CD4-positive, alpha-beta memory T cell (primary cell): ENCODE results near the gene WDR27. TPM values are rescaled to one million over a fixed set of nuclear protein-coding genes. Genes with fewer than 3 reads are reported as not detected.

ENCODE experiments used
- CTCF ChIA-PET: fragments of 350-600 bp; sonication (Branson Sonifier 250); formaldehyde crosslinking; loops from one replicate; lab custom pipeline; 2021; ENCODE audit warnings: inconsistent platforms; ENCODE audit not compliant: partially characterized antibody; lab: Charles Lee
- POLR2A ChIA-PET: fragments of 350-600 bp; sonication (Branson Sonifier 250); formaldehyde crosslinking; loops from one replicate; lab custom pipeline; 2021; ENCODE audit not compliant: partially characterized antibody; lab: Charles Lee
- DNase-seq, 5 donors: peaks; one replicate each; pipeline versions ENCODE4 v3.0.0 to v3.0.0-alpha.2; 2020 to 2022; ENCODE audit warnings: mixed read lengths in 1 of 5
- H3K27ac ChIP-seq: one replicate; pipeline ENCODE4 v1.7.0; 2013; ENCODE audit warnings: low read depth, low read length
- H3K27me3 ChIP-seq: 2 replicates; pipeline ENCODE4 v1.7.0; 2013; ENCODE audit warnings: mild to moderate bottlenecking, low read length, moderate library complexity; ENCODE audit not compliant: insufficient read depth
- H3K36me3 ChIP-seq: 2 replicates; pipeline ENCODE4 v1.7.0; 2013; ENCODE audit warnings: mild to moderate bottlenecking, low read length, moderate library complexity; ENCODE audit not compliant: insufficient read depth
- H3K4me1 ChIP-seq: 2 replicates; pipeline ENCODE4 v1.7.0; 2013; ENCODE audit warnings: mild to moderate bottlenecking, low read length, moderate library complexity; ENCODE audit not compliant: insufficient read depth
- H3K4me3 ChIP-seq, 2 donors: one replicate each; pipeline ENCODE4 v1.7.0; 2013; ENCODE audit warnings: low read length in 2 of 2, mild to moderate bottlenecking in 1 of 2
- H3K9me3 ChIP-seq, 2 donors: one replicate each; pipeline ENCODE4 v1.7.0; 2013; ENCODE audit warnings: low read length in 2 of 2, control low read depth in 1 of 2; ENCODE audit not compliant: control insufficient read depth in 1 of 2
- H3K27ac Mint-ChIP-seq, 7 donors: one replicate each; pipeline ENCODE4 v1.8.0; 2020 to 2021; ENCODE audit warnings: mixed read lengths in 7 of 7, mild to moderate bottlenecking in 6 of 7, inconsistent platforms in 3 of 7, moderate library complexity in 3 of 7
- H3K27me3 Mint-ChIP-seq, 2 donors: one replicate each; pipeline ENCODE4 v1.8.0; 2020 to 2021; ENCODE audit warnings: mixed read lengths in 2 of 2
- H3K36me3 Mint-ChIP-seq, 2 donors: one replicate each; pipeline ENCODE4 v1.8.0; 2020 to 2021; ENCODE audit warnings: mixed read lengths in 2 of 2, inconsistent platforms in 1 of 2, mild to moderate bottlenecking in 1 of 2
- H3K4me1 Mint-ChIP-seq, 4 donors: one replicate each; pipeline ENCODE4 v1.8.0; 2020 to 2021; ENCODE audit warnings: mixed read lengths in 4 of 4, mild to moderate bottlenecking in 1 of 4
- H3K4me3 Mint-ChIP-seq, 8 donors: one replicate each; pipeline ENCODE4 v1.8.0; 2020 to 2021; ENCODE audit warnings: mixed read lengths in 8 of 8, mild to moderate bottlenecking in 7 of 8, moderate library complexity in 6 of 8, inconsistent platforms in 3 of 8
- H3K9me3 Mint-ChIP-seq, 8 donors: one replicate each; pipeline ENCODE4 v1.8.0; 2020 to 2021; ENCODE audit warnings: mixed read lengths in 8 of 8, mild to moderate bottlenecking in 5 of 8, inconsistent platforms in 3 of 8, moderate library complexity in 1 of 8
- intact Hi-C: fragments of 100-400 bp; cut with micrococcal nuclease; formaldehyde crosslinking; loops from one replicate; pipeline ENCODE4 v1.15.1; 2023
- polyA plus RNA-seq, 2 donors: library from polyadenylated mRNA; unstranded; fragments of 300-500 nt; fragmentation: Illumina TruSeq; gene quantifications; one replicate each; pipeline ENCODE4 v1.2.3, GENCODE V29; 2021
- total RNA-seq, 2 experiments: library from RNA; stranded (reverse); gene quantifications; one replicate each; pipeline ENCODE4 v1.2.3, GENCODE V29; 2021

The WDR27 gene
- total and polyA plus RNA-seq, 4 experiments from 2014 or later = 5.9 to 82.8 (median 39.8) TPM

DNA sequence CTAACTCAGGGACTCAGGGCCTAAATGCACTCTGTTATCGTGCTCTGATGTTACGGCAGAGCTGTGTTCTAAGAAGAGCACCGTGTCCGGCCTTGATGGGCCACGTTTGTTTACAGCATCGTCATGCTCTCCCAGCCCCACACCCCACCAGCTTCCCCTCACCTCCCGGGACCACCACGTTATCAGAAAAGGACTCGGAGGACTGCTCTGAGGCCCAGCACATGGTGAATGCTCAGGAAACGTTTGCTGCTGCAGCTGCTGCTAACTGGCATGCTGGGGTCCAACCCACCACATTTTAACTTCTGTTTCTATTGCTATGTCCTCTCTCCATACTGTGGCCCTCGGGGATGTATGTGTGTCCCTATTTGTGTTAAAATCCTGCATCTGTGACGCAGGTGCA is 50.3 kb downstream of the WDR27 start:
- intact Hi-C loops = loop anchor here (5.0 kb wide), 1 partner anchor 769 kb away; no protein-coding TSS in a partner anchor
- Histone ChIP-seq H3K27me3 (no peaks in the 10 kb centered on the region), H3K4me1 (peaks cover 4% of the 10 kb centered on the region), H3K36me3 (no peaks in the 10 kb centered on the region), H3K9me3 (no peaks in the 10 kb centered on the region), H3K27ac (no peak overlapping the region), H3K4me3 (no peak overlapping the region)
- peaks cover 4 to 6% of the 10 kb centered on the region in 2 donors for H3K36me3 Mint-ChIP-seq
- DNase-seq = no peak
- no peak overlapping the region for H3K4me3 Mint-ChIP-seq
- ChIA-PET POLR2A (no interaction called here), CTCF (no interaction called here)
- H3K27ac Mint-ChIP-seq = no peak overlapping the region
- peaks cover 0 to 17% (median 9%) of the 10 kb centered on the region in 4 donors for H3K4me1 Mint-ChIP-seq
- no peaks in the 10 kb centered on the region for H3K9me3 Mint-ChIP-seq
- H3K27me3 Mint-ChIP-seq = no peaks in the 10 kb centered on the region

DNA sequence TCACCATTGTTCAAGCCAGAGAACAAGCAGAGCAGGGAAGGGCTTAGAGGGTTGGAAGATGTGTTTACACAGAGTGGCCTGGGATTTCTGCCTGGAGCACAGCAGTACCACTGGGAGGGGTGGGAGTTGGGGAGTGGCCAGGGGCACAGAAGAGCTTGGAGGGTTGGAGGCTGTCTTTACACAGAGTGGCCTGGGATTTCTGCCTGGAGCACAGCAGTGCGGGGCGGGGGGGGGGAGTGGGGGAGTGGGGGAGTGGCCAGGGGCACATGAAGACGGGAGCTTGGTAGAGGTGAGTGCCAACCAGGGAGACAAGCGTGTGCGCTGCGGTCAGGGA is 50.9 kb downstream of the WDR27 start:
- POLR2A ChIA-PET = no interaction called here
- no peak for DNase-seq
- Mint-ChIP-seq H3K36me3 (peaks cover 4 to 6% of the 10 kb centered on the region in 2 donors), H3K4me3 (no peak overlapping the region), H3K4me1 (peaks cover 0 to 17% (median 9%) of the 10 kb centered on the region in 4 donors), H3K27me3 (no peaks in the 10 kb centered on the region), H3K27ac (no peak overlapping the region), H3K9me3 (no peaks in the 10 kb centered on the region)
- Histone ChIP-seq H3K4me1 (peaks cover 4% of the 10 kb centered on the region), H3K27me3 (no peaks in the 10 kb centered on the region), H3K4me3 (no peak overlapping the region), H3K9me3 (no peaks in the 10 kb centered on the region), H3K36me3 (no peaks in the 10 kb centered on the region), H3K27ac (no peak overlapping the region)
- intact Hi-C loops = loop anchor here (5.0 kb wide), 1 partner anchor 769 kb away; no protein-coding TSS in a partner anchor
- CTCF ChIA-PET = no interaction called here

DNA sequence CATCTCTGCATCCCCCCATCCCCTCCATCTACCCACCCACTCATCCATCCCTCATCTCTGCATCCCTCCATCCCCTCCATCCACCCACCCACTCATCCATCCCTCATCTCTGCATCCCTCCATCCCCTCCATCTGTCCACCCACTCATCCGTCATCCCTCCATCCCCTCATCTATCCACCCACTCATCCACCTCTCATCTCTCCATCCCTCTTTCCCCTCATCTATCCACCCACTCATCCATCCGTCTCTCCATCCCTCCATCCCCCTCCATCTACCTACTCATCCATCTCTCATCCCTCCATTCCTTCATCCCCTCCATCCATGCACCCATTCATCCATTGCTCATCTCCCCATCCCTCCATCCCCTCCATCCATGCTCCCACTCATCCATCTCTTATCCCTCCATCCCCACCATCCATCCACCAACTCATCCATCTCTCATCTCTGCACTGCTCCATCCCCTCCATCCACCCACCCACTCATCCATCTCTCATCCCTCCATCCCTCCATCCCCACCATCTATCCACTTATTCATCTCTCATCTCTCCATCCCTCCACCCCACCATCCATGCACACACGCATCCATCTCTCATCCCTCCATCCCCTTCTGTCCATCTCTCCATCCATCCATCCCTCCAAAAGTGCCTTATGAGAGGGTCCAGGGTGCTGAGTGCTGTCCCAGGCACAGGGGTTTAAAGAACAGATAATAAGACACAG is 51.4 kb downstream of the WDR27 start:
- peaks cover 0 to 16% (median 8%) of the 10 kb centered on the region in 4 donors for H3K4me1 Mint-ChIP-seq
- no peak overlapping the region for H3K4me3 Mint-ChIP-seq
- H3K9me3 Mint-ChIP-seq = no peaks in the 10 kb centered on the region
- ChIA-PET POLR2A (no interaction called here), CTCF (no interaction called here)
- H3K27ac ChIP-seq = no peak overlapping the region
- intact Hi-C loops = loop anchor here (5.0 kb wide), 1 partner anchor 768 kb away; no protein-coding TSS in a partner anchor
- no peaks in the 10 kb centered on the region for H3K27me3 Mint-ChIP-seq
- peaks cover 2% of the 10 kb centered on the region for H3K4me1 ChIP-seq
- no peak overlapping the region for H3K4me3 ChIP-seq
- H3K27me3 ChIP-seq = no peaks in the 10 kb centered on the region
- DNase-seq = no peak
- no peaks in the 10 kb centered on the region for H3K36me3 ChIP-seq
- H3K27ac Mint-ChIP-seq = no peak overlapping the region
- H3K36me3 Mint-ChIP-seq = peaks cover 4 to 6% of the 10 kb centered on the region in 2 donors
- H3K9me3 ChIP-seq = no peaks in the 10 kb centered on the region

DNA sequence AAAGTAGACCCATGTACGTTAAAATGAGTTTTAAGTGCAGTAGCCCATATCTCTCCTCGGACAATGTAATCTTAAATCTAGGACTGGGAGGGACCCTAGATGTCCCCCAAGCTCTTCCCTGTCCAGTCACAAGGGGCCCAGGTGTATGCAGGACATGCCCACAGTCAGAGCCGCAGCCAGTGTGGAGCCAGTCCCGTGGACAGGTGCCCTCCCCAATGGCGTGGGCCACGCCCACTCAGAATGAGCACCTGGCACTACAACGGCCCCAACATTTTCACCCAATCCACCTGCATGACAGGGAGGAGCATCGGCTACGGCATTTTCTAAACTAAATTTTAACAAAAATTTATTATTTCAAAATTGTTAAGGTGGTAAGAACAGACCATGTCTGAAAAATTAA is 53.2 kb downstream of the WDR27 start:
- intact Hi-C loops = no loop called here
- Histone ChIP-seq H3K27ac (no peak overlapping the region), H3K9me3 (no peaks in the 10 kb centered on the region), H3K36me3 (no peaks in the 10 kb centered on the region), H3K27me3 (no peaks in the 10 kb centered on the region), H3K4me3 (no peak overlapping the region), H3K4me1 (no peaks in the 10 kb centered on the region)
- Mint-ChIP-seq H3K4me3 (no peak overlapping the region), H3K27ac (no peak overlapping the region), H3K27me3 (no peaks in the 10 kb centered on the region), H3K4me1 (no peaks in the 10 kb centered on the region), H3K36me3 (peaks cover 4 to 5% of the 10 kb centered on the region in 2 donors), H3K9me3 (no peaks in the 10 kb centered on the region)
- POLR2A ChIA-PET = no interaction called here
- CTCF ChIA-PET = interaction anchor here (0.6 kb wide), 1 partner anchor 124 kb away, joined by 3 read pairs; no protein-coding TSS in a partner anchor
- no peak for DNase-seq

DNA sequence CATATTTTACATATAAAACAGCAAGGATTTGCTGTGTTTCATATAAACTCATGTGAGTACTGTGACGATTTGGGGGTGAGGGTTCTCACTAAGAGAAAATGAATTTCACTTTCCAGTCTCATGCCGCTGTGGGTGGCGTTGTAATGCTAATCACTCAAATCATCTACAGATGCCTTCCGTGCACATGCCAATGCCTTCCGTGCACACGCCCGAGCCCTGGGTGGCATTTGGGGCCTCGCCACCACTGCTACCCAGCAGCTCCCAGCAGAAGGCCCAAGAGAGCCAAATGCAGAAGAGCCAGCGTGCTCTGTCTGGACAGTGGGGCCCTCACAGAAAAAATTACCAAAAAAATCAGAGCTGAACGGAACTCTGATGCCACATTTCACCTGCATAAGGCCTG is 53.7 kb downstream of the WDR27 start:
- no peaks in the 10 kb centered on the region for H3K4me1 Mint-ChIP-seq
- intact Hi-C loops = no loop called here
- Histone ChIP-seq H3K9me3 (no peaks in the 10 kb centered on the region), H3K36me3 (no peaks in the 10 kb centered on the region), H3K27me3 (no peaks in the 10 kb centered on the region), H3K27ac (no peak overlapping the region), H3K4me3 (no peak overlapping the region), H3K4me1 (no peaks in the 10 kb centered on the region)
- H3K4me3 Mint-ChIP-seq = no peak overlapping the region
- ChIA-PET POLR2A (no interaction called here), CTCF (no interaction called here)
- no peak for DNase-seq
- H3K36me3 Mint-ChIP-seq = peaks cover 4 to 5% of the 10 kb centered on the region in 2 donors
- H3K27ac Mint-ChIP-seq = no peak overlapping the region
- no peaks in the 10 kb centered on the region for H3K27me3 Mint-ChIP-seq
- H3K9me3 Mint-ChIP-seq = no peaks in the 10 kb centered on the region

DNA sequence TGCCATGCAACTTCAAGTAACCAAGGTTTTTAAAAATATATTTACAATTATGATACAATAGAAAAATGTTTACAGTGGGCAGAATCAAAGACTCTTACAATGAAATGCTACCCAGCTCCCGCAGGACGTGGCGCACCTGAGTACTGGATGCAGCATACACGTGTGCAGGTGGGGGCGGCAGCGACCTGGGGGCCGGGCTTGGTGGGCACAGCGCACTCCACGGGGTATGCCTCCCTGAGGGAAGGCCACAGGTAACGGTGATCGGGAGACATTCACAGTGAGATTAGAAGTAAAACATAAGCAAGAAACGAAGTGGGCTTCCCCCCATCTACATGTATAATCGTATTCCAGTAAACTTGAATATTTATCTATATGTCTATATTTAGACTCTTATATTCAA is 54.2 kb downstream of the WDR27 start:
- no peaks in the 10 kb centered on the region for H3K9me3 Mint-ChIP-seq
- Histone ChIP-seq H3K4me3 (no peak overlapping the region), H3K27me3 (no peaks in the 10 kb centered on the region), H3K36me3 (no peaks in the 10 kb centered on the region), H3K27ac (no peak overlapping the region), H3K4me1 (no peaks in the 10 kb centered on the region), H3K9me3 (no peaks in the 10 kb centered on the region)
- H3K4me3 Mint-ChIP-seq = no peak overlapping the region
- ChIA-PET POLR2A (no interaction called here), CTCF (no interaction called here)
- peaks cover 4 to 5% of the 10 kb centered on the region in 2 donors for H3K36me3 Mint-ChIP-seq
- H3K27ac Mint-ChIP-seq = no peak overlapping the region
- intact Hi-C loops = no loop called here
- H3K27me3 Mint-ChIP-seq = no peaks in the 10 kb centered on the region
- no peak for DNase-seq
- H3K4me1 Mint-ChIP-seq = no peaks in the 10 kb centered on the region

DNA sequence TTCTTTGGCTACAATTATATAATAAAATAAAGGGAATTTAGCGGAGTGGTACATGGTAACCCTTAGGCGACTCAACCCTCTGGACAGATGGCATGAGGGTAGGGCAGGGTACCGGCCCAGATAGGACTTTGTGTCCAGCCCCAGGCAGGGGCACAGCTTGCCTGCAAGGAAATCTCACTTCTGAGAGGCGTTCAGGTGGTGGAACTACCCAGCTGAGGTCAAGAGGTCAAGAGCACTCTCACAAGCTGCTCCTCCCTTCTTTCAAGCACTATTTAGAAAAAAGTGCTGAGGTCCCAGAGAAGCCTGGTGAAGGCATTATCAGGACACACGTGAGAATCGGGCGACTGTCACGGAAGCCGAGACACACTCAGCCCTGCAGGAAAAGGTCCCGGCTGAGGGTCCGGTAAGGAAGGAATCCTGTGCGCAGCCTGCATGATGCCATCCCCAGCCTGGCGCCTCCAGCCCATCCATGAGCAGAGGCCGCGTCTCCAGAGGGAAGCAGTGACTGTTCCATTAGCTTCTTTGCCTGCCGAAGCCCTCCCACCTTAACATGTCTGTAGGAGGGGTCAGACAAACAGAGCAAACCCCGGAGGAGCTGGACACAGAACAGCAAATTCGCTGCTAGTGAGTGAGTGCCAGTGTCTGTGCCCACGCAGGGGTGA is 54.8 kb downstream of the WDR27 start:
- Mint-ChIP-seq H3K4me3 (no peak overlapping the region), H3K4me1 (no peaks in the 10 kb centered on the region), H3K9me3 (no peaks in the 10 kb centered on the region), H3K36me3 (peaks cover 4 to 5% of the 10 kb centered on the region in 2 donors), H3K27ac (no peak overlapping the region), H3K27me3 (no peaks in the 10 kb centered on the region)
- Histone ChIP-seq H3K9me3 (no peaks in the 10 kb centered on the region), H3K27me3 (no peaks in the 10 kb centered on the region), H3K4me3 (no peak overlapping the region), H3K27ac (no peak overlapping the region), H3K36me3 (no peaks in the 10 kb centered on the region), H3K4me1 (no peaks in the 10 kb centered on the region)
- intact Hi-C loops = no loop called here
- ChIA-PET CTCF (no interaction called here), POLR2A (no interaction called here)
- no peak for DNase-seq
